Measurements from ENCODE around the gene LRCOL1.

Gene LRCOL1

GRCh38 chr12:132641811-132642650 is 31.6 kb upstream of the LRCOL1 start:
- H3K4me3 ChIP-seq (ENCODE audit: low read depth, low read length) = no peak overlapping the region
- TF ChIP-seq CTCF (IDR thresholded peaks at IDR 0.05; ENCODE audit: borderline replicate concordance, insufficient read depth, low read depth, low read length) = no peak

GRCh38 chr12:132640936-132641335 is 30.6 kb upstream of the LRCOL1 start:
- TF ChIP-seq CTCF (IDR thresholded peaks at IDR 0.05; ENCODE audit: borderline replicate concordance, insufficient read depth, low read depth, low read length) = no peak
- H3K4me3 ChIP-seq (ENCODE audit: low read depth, low read length) = no peak overlapping the region

GRCh38 chr12:132639956-132640520 is 29.7 kb upstream of the LRCOL1 start:
- no peak for TF ChIP-seq CTCF (IDR thresholded peaks at IDR 0.05; ENCODE audit: borderline replicate concordance, insufficient read depth, low read depth, low read length)
- H3K4me3 ChIP-seq (ENCODE audit: low read depth, low read length) = no peak overlapping the region

- TF ChIP-seq CTCF (IDR thresholded peaks at IDR 0.05; ENCODE audit: borderline replicate concordance, insufficient read depth, low read depth, low read length) = peak; percentile 82
- no peak overlapping the region for H3K4me3 ChIP-seq (ENCODE audit: low read depth, low read length)
These were observed 28.4 kb upstream of the LRCOL1 start for GRCh38 chr12:132638541-132639408.

GRCh38 chr12:132637811-132638210 is 27.4 kb upstream of the LRCOL1 start:
- no peak for TF ChIP-seq CTCF (IDR thresholded peaks at IDR 0.05; ENCODE audit: borderline replicate concordance, insufficient read depth, low read depth, low read length)
- H3K4me3 ChIP-seq (ENCODE audit: low read depth, low read length) = no peak overlapping the region

GRCh38 chr12:132635076-132635955 is 24.9 kb upstream of the LRCOL1 start:
- no peak overlapping the region for H3K4me3 ChIP-seq (ENCODE audit: low read depth, low read length)
- no peak for TF ChIP-seq CTCF (IDR thresholded peaks at IDR 0.05; ENCODE audit: borderline replicate concordance, insufficient read depth, low read depth, low read length)

Measured in GM12875 (cell line).